Measurements from ENCODE around the gene MSH4.
"Not testable (repeated sequence)": the region's sequence is repeated elsewhere in the genome, so short reads cannot be mapped to it uniquely, and the experiment has no call there.

DNA sequence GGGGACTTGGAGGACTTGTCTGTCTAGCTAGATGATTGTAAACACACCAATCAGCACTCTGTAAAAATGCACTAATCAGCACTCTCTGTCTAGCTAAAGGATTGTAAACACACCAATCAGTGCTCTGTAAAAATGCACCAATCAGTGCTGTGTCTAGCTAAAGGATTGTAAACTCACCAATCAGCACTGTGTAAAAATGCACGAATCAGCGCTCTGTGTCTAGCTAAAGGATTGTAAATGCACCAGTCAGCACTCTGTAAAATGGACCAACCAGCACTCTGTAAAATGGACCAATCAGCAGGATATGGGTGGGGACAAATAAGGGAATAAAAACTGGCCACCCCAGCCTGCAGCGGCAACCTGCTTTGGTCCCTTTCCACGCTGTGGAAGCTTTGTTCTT lies 38.1 kb upstream of the MSH4 start:
- TF ChIP-seq POLR2A, TAF1, POLR2AphosphoS5, SPI1 (IDR thresholded peaks at IDR 0.05; ENCODE audit: low read depth, low read length): not testable (repeated sequence)
